Prostate gland (tissue), 2 donors: ENCODE data around the gene TNRC6A. TPM values are rescaled to one million over a fixed set of nuclear protein-coding genes. Genes with fewer than 3 reads are reported as not detected.
"Not testable (repeated sequence)": the region's sequence is repeated elsewhere in the genome, so short reads cannot be mapped to it uniquely, and the experiment has no call there.

Experiments
- DNase-seq: peaks from one replicate; pipeline ENCODE4 v3.0.0-alpha.2; 2019; ENCODE audit warnings: low spot score
- H3K27ac ChIP-seq, 2 donors: fragments of 200-600 bp; sonication (generic); 2 replicates each; pipeline ENCODE4 v1.5.1; 2017 to 2019
- H3K27me3 ChIP-seq: fragments of 200-600 bp; sonication (generic); replicated peaks from 2 replicates; pipeline ENCODE4 v1.5.1; 2019; ENCODE audit not compliant: insufficient read depth
- H3K36me3 ChIP-seq, 2 donors: fragments of 200-600 bp; sonication (generic); 1 replicate in 1 of 2; 2 replicates in 1 of 2; pipeline versions ENCODE4 v1.5.1 to v1.8.1; 2017 to 2019
- H3K4me1 ChIP-seq: fragments of 200-600 bp; sonication (generic); replicated peaks from 2 replicates; pipeline ENCODE4 v1.5.1; 2019
- H3K4me3 ChIP-seq, 2 donors: fragments of 200-600 bp; sonication (generic); 2 replicates each; pipeline ENCODE4 v1.5.1; 2017 to 2019
- H3K9me3 ChIP-seq: fragments of 200-600 bp; sonication (generic); 2 replicates; pipeline ENCODE4 v1.5.1; 2017
- POLR2A ChIP-seq: fragments of 450-650 bp; IDR thresholded peaks from one replicate; pipeline ENCODE4 v1.6.1; 2016; ENCODE audit warnings: antibody characterized with exemption, mild to moderate bottlenecking
- POLR2AphosphoS5 ChIP-seq: sonication (generic); formaldehyde crosslinking; IDR thresholded peaks from one replicate; pipeline ENCODE4 v1.6.1; 2017; ENCODE audit warnings: antibody characterized with exemption
- WGBS: methylation state at CpG from one replicate; pipeline ENCODE4 v1.1.5; 2018; 5-methylcytosine and 5-hydroxymethylcytosine counted together
- intact Hi-C: fragments of 100-400 bp; cut with DNase I; formaldehyde crosslinking; loops from one replicate; pipeline ENCODE4 v1.14.2; 2022
- total RNA-seq, 2 donors: library from RNA; depleted of rRNA; stranded (reverse); fragments of >200 nt; gene quantifications; one replicate each; pipeline ENCODE4 v1.1.0, GENCODE V29; 2016
- TF ChIP-seq, protein P1 (sequence below), 4 experiments: fragments of 200-600 bp in 2 of 4; fragments of 450-650 bp in 2 of 4; sonication (generic) in 2 of 4; IDR thresholded peaks; 1 replicate in 3 of 4; 2 replicates in 1 of 4; pipeline ENCODE4 v1.5.1; 2016 to 2019; ENCODE audit warnings: antibody characterized with exemption in 4 of 4, mild to moderate bottlenecking in 2 of 4, moderate library complexity in 2 of 4

The TNRC6A gene
- total RNA-seq, 2 donors from 2014 or later = 37.5 to 65.5 TPM

DNA sequence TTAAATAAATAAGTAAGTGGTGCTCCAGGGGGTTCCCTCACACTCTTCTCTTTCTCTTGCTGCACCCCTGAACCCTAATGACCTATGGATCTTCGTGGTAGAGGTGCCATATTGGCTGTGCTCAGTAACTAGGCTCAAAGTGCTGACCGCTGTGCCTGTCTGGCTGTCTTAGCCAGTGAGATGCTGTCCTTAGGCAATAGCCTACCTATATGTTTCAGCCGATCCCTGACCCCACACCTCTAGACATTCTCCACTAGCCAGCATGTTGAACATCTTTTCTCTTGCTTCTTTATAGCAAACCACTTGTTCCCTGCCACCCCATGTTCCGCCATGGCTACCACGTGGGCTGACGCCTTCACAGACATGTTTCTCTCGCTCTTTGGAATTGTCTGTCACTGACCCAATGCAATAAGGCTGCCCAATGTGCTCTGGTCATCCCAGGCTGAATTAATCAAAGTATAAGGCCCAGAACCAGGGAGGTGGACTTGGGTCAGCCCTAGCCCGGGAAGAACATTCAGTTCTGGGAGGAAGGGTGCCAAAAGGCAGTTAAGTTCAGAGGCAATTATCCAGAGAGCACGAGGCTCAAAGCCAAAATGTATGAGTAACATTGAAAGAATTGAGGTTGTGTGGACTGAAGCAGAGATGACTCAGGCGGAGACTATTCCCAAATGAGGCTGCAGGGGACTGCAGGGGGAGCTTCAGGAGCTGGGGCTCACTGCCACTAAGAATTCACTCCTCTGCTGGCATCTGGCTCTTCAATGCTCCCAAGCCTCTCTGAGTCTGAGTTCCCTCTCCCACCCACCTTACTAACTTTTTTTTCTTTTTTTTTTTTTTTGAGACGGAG lies 28.7 kb upstream of the TNRC6A start:
- 55% methylated on average over 11 of the region's 11 CpGs for WGBS
- TF ChIP-seq POLR2A = no peak
- TF ChIP-seq, protein P1, sequence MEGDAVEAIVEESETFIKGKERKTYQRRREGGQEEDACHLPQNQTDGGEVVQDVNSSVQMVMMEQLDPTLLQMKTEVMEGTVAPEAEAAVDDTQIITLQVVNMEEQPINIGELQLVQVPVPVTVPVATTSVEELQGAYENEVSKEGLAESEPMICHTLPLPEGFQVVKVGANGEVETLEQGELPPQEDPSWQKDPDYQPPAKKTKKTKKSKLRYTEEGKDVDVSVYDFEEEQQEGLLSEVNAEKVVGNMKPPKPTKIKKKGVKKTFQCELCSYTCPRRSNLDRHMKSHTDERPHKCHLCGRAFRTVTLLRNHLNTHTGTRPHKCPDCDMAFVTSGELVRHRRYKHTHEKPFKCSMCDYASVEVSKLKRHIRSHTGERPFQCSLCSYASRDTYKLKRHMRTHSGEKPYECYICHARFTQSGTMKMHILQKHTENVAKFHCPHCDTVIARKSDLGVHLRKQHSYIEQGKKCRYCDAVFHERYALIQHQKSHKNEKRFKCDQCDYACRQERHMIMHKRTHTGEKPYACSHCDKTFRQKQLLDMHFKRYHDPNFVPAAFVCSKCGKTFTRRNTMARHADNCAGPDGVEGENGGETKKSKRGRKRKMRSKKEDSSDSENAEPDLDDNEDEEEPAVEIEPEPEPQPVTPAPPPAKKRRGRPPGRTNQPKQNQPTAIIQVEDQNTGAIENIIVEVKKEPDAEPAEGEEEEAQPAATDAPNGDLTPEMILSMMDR (IDR thresholded peaks at IDR 0.05) = peak in 2 of 4 experiments; percentile 36 to 38
- TF ChIP-seq POLR2AphosphoS5 = peak; percentile 89
- no peaks in the 10 kb centered on the region for H3K9me3 ChIP-seq

DNA sequence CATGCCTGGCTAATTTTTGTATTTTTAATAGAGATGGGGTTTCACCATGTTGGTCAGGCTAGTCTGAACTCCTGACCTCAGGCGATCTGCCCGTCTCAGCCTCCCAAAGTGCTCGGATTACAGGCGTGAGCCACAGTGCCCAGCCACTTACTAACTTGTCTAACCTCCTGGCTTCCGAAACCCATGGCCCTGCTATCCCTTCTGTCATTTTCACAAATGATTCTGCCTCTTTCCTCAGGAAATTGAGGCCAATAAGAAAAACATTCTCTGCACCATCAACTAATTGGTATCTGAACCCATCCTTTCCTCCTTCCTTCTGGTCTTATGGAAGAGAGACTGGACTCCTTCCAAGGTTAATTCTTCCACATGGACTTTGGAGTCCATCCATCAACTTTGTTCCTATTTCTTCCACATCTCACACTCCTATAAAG lies 27.9 kb upstream of the TNRC6A start:
- Histone ChIP-seq H3K27me3 (no peaks in the 10 kb centered on the region), H3K27ac (peak overlapping the region; percentile 49 to 52), H3K4me1 (no peaks in the 10 kb centered on the region), H3K36me3 (no peaks in the 10 kb centered on the region), H3K9me3 (no peaks in the 10 kb centered on the region), H3K4me3 (no peak overlapping the region)
- WGBS = 30% methylated on average over 5 of the region's 5 CpGs
- TF ChIP-seq, protein P1 (IDR thresholded peaks at IDR 0.05) = no peak
- no peak for TF ChIP-seq POLR2A
- no peak for TF ChIP-seq POLR2AphosphoS5
- intact Hi-C loops = no loop called here
- no peak for DNase-seq

More for the DNA sequence above, 28.7 kb upstream of the TNRC6A start:
- Histone ChIP-seq H3K4me1 (no peaks in the 10 kb centered on the region), H3K27ac (peak overlapping the region; percentile 49 to 60), H3K27me3 (no peaks in the 10 kb centered on the region), H3K4me3 (no peak overlapping the region), H3K36me3 (no peaks in the 10 kb centered on the region)
- intact Hi-C loops = no loop called here
- peak; percentile 77 for DNase-seq

DNA sequence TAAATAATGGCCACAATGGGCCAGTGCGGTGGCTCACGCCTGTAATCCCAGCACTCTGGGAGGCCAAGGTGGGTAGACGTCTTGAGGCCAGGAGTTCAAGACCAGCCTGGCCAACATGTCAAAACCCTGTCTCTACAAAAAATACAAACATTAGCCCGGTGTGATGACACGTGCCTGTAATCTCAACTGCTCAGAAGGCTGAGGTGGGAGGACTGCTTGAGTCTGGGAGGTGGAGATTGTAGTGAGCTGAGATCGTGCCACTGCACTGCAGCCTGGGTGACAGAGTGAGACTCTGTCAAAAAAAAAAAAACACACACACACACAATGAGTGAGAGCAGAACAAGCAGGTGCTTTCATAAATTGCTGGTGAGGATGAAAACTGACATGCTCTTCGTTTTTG lies 21.7 kb upstream of the TNRC6A start:
- not testable (repeated sequence) for H3K27me3 ChIP-seq, H3K4me1 ChIP-seq, H3K27ac ChIP-seq, H3K4me3 ChIP-seq, H3K36me3 ChIP-seq, DNase-seq, H3K9me3 ChIP-seq
- intact Hi-C loops = loop anchor here (2.0 kb wide), 1 partner anchor 23 kb away; no protein-coding TSS in a partner anchor
- 65% methylated on average over 7 of the region's 7 CpGs for WGBS

- no peaks in the 10 kb centered on the region for H3K4me1 ChIP-seq
- DNase-seq = no peak
- TF ChIP-seq POLR2AphosphoS5 (no peak), POLR2A (no peak)
- TF ChIP-seq, protein P1 (IDR thresholded peaks at IDR 0.05) = no peak
- H3K27me3 ChIP-seq = no peaks in the 10 kb centered on the region
- intact Hi-C loops = no loop called here
- H3K4me3 ChIP-seq = no peak overlapping the region
- H3K27ac ChIP-seq = no peak overlapping the region
- no peaks in the 10 kb centered on the region for H3K9me3 ChIP-seq
- H3K36me3 ChIP-seq = no peaks in the 10 kb centered on the region
Measured at GRCh38 chr16:24713379-24713778, 16.1 kb upstream of the TNRC6A start.

DNA sequence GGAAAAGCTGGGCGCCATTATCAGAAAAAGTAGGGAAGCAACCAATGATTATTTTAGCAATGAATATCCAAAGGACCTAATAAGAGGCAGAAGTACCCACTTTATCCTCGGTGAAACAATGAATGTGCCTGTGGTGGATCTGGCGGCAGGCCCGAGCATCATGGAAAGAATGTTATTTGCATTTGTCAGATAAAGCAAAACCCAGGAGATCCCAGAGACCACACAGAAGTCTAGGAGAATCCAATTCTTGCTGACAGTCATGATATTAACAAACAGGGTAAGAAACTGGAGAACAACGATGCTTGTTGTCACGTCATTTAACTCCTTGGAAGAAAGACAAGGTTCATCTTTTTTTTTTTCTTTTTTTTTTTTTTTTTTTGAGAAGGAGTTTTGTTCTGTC lies 12.0 kb upstream of the TNRC6A start:
- intact Hi-C loops = no loop called here

More for the DNA sequence above, 12.0 kb upstream of the TNRC6A start:
- TF ChIP-seq POLR2A = no peak
- TF ChIP-seq, protein P1 (IDR thresholded peaks at IDR 0.05) = no peak
- TF ChIP-seq POLR2AphosphoS5 = no peak
- H3K27ac ChIP-seq = no peak overlapping the region
- DNase-seq = no peak
- no peak overlapping the region for H3K4me3 ChIP-seq
- no peaks in the 10 kb centered on the region for H3K27me3 ChIP-seq
- 32% methylated on average over 6 of the region's 6 CpGs for WGBS
- H3K9me3 ChIP-seq = no peaks in the 10 kb centered on the region
- no peaks in the 10 kb centered on the region for H3K36me3 ChIP-seq
- no peaks in the 10 kb centered on the region for H3K4me1 ChIP-seq
